Upper lobe of left lung (tissue), 4 donors: ENCODE data around the gene MEF2C.

Source experiments
- EP300 ChIP-seq, 4 donors: sonication (generic); formaldehyde crosslinking; IDR thresholded peaks; one replicate each; pipeline ENCODE4 v1.5.1; 2017; ENCODE audit warnings: antibody characterized with exemption in 4 of 4, control low read depth in 2 of 4
- POLR2AphosphoS5 ChIP-seq, 2 donors: sonication (generic); formaldehyde crosslinking; IDR thresholded peaks; one replicate each; pipeline ENCODE4 v1.5.1; 2017; ENCODE audit warnings: antibody characterized with exemption in 2 of 2
- TF ChIP-seq, protein P1 (sequence below), 6 experiments: fragments of 450-650 bp in 4 of 6; fragments of 200-600 bp in 2 of 6; sonication (generic) in 2 of 6; IDR thresholded peaks; one replicate each; pipeline ENCODE4 v1.5.1; 2016 to 2019; ENCODE audit warnings: antibody characterized with exemption in 6 of 6

DNA sequence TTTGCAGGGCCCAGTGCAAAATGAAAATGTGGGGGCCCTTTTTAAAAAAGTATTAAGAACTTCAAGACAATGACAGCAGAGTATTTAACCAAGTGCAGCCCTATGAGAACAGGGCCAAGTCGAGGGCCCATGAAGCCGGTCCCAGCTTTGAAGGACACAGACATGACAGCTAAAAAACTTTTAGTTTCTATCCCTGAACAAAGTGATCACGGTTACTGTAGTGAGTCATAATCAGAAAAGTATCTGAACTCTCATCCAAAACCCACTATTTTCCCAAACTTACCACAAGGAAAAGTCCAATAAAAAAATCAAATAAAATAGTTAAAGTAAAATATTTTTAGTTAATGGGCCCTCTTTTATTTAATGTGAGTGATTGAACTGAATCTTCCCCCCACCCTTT lies 126.0 kb downstream of the MEF2C start:
- no peak for TF ChIP-seq POLR2AphosphoS5 (IDR thresholded peaks at IDR 0.05)
- TF ChIP-seq, protein P1, sequence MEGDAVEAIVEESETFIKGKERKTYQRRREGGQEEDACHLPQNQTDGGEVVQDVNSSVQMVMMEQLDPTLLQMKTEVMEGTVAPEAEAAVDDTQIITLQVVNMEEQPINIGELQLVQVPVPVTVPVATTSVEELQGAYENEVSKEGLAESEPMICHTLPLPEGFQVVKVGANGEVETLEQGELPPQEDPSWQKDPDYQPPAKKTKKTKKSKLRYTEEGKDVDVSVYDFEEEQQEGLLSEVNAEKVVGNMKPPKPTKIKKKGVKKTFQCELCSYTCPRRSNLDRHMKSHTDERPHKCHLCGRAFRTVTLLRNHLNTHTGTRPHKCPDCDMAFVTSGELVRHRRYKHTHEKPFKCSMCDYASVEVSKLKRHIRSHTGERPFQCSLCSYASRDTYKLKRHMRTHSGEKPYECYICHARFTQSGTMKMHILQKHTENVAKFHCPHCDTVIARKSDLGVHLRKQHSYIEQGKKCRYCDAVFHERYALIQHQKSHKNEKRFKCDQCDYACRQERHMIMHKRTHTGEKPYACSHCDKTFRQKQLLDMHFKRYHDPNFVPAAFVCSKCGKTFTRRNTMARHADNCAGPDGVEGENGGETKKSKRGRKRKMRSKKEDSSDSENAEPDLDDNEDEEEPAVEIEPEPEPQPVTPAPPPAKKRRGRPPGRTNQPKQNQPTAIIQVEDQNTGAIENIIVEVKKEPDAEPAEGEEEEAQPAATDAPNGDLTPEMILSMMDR (IDR thresholded peaks at IDR 0.05) = no peak
- no peak for TF ChIP-seq EP300 (IDR thresholded peaks at IDR 0.05)
